NCI-H1105 treated with DMSO at 0.1 percent for 48 hours (cell line): Measurements from ENCODE around the gene CLOCK.
A peak's percentile ranks its signal among the peaks of the same experiment; 100 is the strongest.

Experiments
- DNase-seq: peaks from one replicate; lab custom pipeline; 2025; lab: John Stamatoyannopoulos, UW

CLOCK gene

DNA sequence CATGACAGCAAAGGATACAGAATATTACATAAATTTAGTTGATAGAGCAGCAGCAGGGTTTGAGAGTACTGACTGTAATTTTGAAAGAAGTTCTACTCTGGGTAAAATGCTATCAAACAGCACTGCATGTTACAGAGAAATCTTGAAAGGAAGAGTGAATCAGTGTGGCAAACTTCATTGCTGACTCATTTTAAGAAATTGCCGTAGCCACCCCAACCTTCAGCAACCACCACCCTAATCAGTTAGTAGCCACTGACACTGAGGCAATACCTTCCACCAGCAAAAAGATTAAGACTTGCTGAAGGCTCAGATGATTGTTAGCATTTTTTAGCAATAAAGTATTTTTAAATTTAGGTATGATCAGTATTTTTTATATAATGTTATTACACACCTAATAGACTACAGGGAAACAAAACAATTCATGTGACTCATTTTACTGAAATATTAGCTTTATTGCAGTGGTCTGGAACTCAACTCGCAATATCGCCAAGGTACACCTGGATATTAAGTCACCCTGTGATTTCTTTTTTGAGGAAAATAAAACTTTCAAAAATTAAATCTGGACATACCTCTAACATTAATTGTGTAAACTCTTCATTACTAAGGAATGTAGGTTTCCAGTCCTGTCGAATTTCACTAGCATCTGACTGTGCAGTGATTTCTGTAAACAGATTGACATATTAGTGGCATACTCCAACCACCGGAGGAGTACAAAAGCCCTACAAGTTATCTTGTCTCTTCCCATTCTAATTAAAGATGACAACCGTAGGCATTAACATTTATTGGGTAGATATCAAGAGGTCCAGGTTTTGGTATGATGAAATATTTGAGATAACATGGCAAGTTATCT, 71.1 kb downstream of the CLOCK start:
- DNase-seq = no peak

DNA sequence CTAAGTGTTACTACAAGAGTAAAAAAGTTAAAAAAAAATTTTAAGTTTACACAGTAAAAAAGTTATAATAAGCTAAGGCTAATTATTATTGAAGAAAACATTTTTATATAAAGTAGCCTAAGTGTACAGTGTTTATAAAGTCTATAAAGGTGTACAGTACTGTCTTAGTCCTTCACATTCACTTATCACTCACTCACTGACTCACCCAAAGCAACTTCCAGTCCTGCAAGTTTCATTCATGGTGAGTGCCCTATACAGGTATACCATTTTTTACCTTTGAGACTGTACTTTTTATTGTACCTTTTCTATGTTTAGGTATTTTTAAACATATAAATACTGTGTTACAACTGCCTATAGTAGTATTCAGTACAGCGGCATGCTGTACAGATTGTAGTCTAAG, 76.7 kb downstream of the CLOCK start:
- no peak for DNase-seq

DNA sequence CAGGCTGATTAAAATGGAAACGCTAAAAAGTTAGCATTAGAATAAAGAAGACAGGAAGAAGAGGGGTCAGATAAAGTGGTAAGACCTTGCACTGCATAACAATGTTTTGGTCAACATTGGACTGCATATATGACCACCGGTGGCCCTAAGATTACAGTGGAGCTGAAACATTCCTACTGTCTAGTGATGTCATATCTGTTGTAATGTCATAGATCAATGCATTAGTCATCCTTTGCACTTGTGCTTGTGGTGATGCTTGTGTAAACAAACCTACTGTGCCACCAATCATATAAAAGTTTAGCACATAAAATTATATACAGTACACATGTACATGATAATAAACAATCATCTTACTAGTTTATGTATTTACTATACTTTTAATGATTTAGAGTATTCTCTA, 78.0 kb downstream of the CLOCK start:
- DNase-seq = no peak

DNA sequence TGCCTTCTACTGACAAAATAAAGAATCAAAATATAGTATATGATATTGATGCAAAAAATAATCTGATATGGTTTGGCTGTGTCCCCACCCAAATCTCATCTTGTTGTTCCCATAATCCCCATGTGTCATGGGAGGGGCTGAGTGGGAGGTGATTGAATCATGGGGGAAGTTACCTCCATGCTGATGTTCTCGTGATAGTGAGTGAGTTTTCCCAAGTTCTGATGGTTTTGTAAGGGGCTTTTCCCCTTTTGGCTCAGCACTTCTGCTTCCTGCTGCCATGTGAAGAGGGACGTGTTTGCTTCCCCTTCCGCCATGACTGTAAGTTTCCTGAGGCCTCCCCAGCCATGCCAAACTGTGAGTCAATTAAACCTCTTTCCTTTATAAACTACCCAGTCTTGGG, 80.7 kb downstream of the CLOCK start:
- DNase-seq = no peak

DNA sequence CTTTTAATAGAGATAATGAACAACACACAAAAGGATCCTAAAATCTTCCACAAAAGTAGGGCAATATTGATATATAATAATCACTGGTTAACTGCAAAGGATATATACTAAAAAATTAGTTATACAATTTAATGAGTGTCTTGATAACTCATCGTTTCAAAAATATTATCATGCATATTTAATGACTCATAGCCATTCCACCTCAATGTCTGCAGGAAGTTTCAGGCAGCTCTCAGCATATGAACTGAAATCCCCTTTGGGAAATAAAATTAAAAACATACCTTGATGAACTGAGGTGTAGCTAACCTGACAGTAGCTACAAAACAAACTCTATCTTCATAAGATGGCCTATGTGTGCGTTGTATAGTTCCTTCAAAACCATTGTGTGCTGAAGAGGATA, 88.1 kb downstream of the CLOCK start:
- DNase-seq = no peak

DNA sequence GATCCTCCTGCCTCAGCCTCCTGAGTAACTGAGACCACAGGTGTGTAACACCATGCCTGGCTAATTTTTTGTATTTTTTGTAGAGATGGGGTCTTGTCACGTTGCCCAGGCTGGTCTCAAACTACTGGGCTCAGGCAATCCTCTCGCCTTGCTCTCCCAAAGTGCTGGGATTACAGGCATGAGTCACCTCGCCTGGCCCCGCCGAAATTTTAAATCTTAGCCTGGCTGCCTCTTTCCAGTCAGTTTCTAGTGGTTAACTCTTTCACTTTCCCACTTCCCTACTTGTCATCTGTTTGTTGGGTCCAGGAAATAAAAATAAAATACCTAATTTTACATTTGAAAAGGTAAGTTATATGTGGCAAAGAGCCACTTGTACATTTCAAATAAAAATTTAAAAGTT, 88.5 kb downstream of the CLOCK start:
- DNase-seq = no peak

DNA sequence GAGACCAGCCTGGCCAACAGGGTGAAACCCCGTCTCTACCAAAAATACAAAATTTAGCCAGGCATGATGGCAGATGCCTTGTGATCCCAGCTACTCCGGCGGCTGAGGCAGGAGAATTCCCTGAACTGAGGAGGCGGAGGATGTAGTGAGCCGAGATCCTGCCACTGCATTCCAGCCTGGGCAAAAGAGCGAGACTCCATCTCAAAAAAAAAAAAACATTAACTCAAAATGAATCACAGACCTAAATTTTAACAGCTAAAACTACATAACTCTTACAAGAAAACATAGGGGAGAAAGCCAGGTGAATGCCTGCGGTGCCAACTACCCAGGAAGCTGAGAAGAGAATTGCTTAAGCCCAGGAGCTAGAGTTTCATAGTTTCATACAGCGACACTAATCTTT, 96.1 kb downstream of the CLOCK start:
- DNase-seq = no peak

DNA sequence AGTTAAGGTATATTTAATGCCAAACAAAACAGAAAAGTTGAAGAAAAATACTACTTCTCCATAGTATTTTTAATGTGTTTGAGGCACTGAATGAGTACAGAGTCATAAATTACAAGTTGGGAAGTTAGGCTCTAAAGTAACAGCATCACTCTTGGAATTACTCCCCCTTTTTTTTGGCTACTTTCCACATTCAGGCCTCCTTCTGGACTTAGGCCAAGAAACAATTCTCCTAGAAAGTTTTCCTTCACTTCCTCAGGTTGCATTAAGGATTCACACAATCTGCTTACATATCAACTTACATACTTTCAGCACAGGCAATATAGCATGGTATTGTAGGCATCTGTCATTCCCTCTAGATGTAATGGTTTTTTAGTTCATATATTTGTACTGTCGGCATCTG, 98.9 kb downstream of the CLOCK start:
- DNase-seq = no peak

DNA sequence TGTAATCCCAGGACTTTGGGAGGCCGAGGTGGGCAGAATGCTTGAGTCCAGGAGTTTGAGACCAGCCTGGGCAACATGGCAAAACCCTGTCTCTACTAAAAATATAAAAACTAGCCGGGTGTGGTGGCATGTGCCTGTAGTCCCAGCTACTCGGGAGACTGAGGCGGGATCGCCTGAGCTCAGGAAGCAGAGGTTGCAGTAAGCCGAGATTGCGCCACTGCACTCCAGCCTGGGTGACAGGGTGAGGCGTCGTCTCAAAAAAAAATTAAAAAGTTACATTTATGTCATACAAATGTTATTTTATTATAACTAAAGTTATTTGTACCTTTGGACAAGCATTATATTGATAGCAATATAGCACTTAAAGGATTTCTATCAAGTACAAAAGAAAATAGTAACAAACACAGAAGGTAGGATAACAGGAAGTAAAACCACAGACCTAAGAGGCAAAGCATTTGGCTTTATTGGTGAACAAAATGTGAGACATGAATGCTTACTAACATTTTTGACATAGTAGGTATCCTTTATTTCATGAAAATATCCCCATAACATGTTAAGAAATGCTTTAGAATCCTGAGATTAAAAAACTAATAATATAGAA, 99.5 kb downstream of the CLOCK start:
- no peak for DNase-seq

DNA sequence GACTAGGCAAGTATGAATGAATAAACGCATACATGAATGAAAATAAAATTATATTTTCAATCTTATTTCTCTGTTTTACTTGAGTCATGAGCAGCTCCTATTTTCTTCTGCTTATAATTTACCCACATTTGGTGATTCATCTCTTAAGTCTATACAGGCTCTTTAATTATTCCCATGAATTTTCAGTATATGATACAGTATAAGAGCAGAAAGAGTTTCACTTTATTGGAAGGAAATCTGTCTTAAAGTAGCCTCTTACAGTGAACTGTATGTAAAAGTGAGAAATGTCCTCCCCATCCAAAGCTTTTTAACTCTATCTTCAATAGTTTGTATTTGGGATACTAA, 100.2 kb downstream of the CLOCK start:
- no peak for DNase-seq

DNA sequence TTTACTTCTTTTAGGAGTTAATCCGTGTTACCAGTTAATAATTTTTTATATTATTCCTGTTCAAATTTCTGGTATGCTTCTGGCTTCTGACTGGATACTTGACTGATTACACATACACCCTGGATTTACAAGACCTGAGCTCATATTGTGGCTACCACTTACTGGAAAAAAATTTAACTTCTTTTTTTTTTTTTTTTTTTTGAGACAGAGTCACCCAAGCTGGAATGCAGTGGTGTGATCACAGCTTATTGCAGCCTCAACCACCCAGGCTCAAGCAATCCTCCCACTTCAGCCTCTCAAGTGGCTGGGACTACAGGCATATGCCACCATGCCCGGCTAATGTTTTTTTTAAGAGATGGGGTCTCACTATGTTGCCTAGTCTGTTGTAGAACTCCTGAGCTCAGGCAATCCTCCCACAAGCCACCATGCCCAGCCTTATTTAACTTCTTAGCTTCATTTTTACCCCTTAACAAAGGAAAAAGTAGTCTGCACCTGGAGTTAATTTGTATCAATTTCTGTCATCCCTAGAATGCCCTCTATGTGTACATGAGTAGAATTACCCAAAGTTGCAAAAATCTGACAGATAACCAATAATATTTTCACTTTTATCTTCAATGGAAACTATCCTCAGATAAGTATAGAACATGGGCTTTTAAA, 100.7 kb downstream of the CLOCK start:
- DNase-seq = no peak

DNA sequence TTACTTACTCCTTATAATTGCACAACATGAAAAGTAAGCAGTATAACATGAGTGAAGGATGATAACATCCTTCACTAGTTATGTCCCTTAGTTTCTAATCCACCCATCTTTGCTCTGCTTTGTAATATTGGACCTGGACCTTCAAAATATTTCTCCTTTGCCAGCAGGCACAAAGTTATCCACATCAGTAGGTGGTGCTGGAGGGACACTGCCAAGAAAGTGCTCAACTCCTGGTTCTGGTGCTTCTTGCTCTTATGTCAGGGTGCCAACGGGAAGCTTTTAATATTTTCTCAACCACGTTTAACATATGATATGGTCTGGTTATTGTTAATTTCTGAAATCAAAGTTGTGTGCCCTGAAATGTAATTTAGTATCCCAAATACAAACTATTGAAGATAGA, 101.9 kb downstream of the CLOCK start:
- peak; percentile 4 for DNase-seq

DNA sequence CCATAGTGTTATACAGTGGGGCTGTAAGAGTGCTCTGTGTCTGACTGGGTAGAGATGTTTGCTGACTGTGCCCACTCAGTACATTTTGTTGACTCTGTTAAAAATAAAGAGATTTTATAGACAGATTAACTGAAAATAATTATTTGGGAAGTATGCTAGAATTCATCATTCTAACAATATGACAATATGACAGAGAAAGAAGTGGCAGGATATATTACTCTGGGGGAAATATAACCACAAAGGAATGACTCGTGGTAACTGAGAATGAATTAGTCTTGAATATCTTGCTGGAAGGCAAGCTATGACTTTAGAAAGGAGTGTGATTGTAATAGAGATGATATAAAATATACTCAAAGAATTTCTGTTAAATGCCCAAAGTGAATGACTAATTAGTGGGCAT, 104.2 kb downstream of the CLOCK start:
- DNase-seq = no peak

DNA sequence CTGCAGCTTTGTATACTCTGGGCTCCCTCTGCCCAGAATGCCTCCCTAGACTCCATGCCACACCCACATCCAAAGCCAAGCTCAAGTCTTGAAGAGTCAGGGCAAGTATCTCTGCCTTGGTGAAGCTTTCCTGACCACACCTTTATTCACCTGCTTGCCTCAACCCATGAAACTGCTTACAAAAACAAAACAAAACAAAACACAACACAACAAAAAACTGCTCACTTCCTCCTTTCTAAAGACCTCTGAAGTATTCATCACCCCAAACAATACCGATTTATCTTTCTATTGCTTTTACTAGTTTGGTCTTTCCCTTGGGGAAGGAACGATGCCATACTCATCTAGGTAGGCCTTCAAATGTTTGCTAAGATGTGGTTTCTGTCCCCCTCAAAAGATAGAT, 105.9 kb downstream of the CLOCK start:
- no peak for DNase-seq

DNA sequence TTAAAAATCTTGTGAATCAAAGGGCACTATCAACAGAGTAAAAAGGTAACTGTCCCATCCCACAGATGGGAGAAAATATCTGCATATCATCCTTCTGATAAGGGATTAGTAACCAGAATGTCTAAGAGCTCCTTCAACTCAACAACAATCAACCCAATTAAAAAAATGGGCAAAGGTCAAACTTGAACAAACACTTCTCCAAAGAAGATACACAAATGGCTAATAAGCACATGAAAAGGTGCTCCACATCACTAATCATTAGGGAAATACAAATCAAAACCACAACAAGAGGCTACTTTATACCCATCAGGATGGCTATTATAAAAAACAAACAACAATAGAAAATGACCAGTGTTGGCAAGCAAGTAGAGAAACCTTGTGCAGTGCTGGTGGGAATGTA, 107.7 kb downstream of the CLOCK start:
- DNase-seq = peak; percentile 0

DNA sequence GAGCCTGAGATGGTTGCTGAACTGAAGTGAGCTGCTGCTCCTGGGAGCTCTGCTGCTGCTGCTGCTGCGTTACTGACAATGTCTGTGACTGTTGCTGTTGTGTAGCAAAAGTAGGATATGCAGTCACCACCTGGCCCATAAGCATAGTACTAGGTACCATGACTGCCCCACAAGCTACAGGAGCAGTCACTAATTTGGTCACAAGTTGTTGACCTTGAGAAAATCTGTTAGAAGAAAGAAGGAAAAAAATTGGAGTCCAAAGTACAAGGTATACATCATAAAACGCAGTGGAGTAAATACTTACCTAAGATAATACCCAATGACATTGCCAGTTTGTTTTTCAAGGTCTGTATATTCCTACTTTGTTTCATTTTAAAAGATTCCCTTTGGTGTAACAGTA, 108.4 kb downstream of the CLOCK start:
- DNase-seq = no peak

DNA sequence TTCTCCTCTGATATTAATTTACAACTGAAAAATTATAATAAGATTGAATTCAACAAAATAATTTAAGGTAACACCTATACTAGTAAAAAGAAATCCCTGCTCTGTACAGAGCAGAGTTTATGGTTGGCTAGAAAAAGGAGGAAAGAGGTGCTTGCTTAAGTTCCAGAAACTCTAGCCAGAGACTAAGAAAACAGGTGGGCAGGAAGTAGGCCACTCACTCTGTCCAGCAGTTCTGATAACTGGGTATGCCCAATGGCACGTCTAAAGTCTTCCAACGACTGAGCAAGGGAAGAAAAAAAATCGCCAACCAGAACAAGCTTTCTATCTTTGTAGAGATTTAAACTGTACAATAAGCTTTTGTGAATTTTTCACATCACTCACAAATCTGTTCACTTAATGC, 108.9 kb downstream of the CLOCK start:
- no peak for DNase-seq

DNA sequence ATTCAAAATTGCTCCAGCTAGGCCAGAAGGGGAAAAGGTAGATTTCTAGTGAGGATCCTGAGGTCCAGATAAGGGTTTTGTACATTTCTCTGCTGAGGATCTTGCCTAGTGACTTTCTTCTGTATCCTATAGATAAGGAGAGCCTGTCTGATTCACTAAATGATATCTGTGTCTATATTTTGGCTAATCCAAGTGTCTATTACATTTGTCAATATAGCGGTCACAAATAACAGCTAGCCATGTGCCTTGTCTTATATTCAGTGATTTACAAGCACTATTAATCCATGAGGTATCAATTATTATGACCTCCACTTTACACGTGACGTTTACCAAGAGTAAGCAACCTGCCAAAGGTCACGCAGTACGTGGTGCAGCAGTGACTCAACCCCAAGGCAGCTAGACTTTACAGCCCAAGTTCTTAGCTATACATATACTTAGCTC, 109.3 kb downstream of the CLOCK start:
- no peak for DNase-seq

DNA sequence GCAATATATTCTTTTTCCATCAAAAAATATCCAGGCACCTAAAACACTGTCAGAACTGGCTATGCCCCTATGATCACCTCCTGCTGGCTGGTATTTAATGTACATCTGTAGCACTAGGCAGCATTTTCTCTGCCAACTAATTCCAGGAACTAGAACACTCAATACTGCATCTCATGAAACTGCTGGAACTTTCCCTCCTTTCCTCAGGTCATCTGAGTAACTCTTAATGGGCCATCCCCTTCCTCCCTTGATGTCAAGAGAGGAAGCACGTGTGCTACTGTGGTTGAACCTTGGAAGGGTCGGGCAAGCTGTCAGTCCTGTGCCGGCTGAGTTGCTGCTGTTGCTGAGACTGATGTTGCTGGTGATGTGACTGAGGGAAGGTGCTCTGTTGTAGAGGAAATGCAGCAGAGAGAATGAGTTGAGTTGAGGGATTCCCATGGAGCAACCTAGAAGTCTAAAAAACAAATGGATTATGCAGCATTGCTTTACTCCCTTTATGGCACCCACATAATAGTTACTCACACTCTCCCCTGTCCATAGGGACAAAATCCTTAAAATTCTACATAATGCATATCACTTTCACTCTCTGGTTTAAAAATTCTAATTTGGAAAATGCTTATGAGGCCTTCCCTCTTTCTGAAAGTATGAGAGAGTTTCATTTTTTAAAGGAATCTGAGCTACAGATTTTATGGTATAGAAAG, 111.4 kb downstream of the CLOCK start:
- no peak for DNase-seq

DNA sequence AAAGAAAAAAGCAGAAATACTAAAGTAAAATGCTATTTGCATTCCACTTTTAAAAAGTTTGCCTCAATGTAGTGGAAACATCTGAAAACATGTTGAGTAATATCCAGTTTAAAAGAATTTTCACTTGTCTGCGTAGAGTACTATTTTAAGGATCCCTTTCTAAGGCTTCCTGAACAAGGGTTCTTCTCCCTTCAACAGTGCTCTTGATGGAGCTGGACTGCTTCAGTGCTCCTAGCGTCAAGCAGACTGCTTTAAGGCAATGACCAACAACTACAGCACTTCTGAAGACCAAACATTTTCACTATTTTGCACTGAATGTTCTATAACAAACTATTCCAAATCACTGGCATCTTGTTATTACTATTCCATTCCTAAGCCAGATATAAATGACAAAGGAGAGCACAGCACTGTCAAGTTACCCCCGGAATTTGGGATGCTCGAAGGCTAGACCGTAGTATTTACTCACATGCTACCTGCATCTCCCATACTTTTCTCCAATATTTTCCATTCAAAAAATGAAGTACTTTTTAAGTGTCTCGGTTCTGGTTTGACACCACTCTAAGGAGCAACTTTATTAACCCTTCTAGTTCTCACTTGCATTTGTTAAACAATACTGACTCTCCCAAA, 114.9 kb downstream of the CLOCK start:
- DNase-seq = no peak

DNA sequence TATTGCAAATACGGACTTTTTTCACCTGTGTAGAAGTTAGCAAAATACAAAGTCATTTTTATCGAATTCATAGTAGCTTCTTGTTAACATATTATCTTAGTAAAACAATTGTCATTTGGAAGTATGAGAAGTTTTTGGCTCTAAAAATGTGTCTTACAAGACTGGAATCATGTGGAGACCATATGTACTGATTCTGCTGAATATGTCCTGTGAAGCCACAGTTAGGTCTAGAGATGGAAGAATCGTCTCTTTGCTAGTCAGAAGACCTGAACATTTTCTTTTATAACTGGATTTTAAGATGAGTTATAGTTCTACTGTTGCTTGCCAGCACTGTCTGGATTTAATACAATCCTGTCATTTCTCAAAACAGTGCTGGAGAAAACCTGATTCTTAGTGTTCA, 121.9 kb downstream of the CLOCK start:
- DNase-seq = no peak

DNA sequence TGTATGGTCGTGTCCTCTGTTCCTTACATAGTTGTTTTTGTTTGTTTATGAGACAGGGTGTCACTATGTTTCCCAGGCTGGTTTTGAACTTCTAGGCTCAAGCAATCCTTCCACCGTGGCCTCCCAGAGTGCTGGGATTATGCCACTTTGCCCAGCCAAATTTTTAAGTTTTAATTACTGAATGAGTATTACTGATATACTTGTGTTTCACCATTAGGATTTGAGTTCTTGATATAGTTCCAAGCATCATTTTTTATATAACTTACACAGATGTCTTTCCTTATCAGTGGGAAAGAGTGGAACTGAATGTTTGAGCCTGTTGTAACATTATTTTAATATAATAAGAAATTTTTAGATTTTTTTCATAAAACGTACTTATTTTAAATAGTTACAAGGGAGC, 130.5 kb downstream of the CLOCK start:
- DNase-seq = no peak
